Gastrocnemius medialis (tissue), 4 donors: ENCODE measurements around the gene PRKCH.

Source experiments
- POLR2A ChIP-seq, 2 donors: fragments of 450-650 bp; IDR thresholded peaks; one replicate each; pipeline ENCODE4 v1.6.1; 2017; ENCODE audit warnings: antibody characterized with exemption in 2 of 2, mild to moderate bottlenecking in 2 of 2, moderate library complexity in 2 of 2
- TF ChIP-seq, protein P1 (sequence below), 5 experiments: fragments of 450-650 bp in 3 of 5; fragments of 200-600 bp in 2 of 5; sonication (generic) in 2 of 5; IDR thresholded peaks in 4 of 5; conservative IDR thresholded peaks in 1 of 5; 1 replicate in 4 of 5; 2 replicates in 1 of 5; pipeline ENCODE4 v1.5.1; 2016 to 2019; ENCODE audit warnings: antibody characterized with exemption in 5 of 5, mild to moderate bottlenecking in 3 of 5, moderate library complexity in 3 of 5

DNA sequence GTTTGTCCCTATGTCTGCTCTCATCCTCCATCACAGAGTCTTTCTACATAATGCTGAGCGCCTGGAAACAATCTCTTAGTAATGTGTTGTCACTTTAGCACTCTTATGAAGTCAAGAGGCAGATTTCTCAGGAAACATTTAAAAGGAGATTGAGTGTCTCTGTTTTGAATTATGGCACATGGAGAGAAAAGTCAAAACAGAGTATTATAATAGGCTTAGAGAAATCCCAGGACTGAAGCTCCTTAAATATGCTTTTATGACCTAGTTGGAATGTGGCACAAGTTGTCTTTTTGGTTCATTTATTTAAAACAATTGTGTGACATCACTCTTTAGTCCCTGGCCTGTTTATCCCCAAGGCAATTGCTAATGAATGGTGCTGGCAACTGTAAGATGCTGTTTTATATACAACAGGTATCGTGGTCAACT, 256.1 kb downstream of the PRKCH start:
- TF ChIP-seq, protein P1, sequence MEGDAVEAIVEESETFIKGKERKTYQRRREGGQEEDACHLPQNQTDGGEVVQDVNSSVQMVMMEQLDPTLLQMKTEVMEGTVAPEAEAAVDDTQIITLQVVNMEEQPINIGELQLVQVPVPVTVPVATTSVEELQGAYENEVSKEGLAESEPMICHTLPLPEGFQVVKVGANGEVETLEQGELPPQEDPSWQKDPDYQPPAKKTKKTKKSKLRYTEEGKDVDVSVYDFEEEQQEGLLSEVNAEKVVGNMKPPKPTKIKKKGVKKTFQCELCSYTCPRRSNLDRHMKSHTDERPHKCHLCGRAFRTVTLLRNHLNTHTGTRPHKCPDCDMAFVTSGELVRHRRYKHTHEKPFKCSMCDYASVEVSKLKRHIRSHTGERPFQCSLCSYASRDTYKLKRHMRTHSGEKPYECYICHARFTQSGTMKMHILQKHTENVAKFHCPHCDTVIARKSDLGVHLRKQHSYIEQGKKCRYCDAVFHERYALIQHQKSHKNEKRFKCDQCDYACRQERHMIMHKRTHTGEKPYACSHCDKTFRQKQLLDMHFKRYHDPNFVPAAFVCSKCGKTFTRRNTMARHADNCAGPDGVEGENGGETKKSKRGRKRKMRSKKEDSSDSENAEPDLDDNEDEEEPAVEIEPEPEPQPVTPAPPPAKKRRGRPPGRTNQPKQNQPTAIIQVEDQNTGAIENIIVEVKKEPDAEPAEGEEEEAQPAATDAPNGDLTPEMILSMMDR (IDR thresholded peaks at IDR 0.05 in 4 of 5, conservative IDR thresholded peaks at IDR 0.05 in 1 of 5) = no peak
- TF ChIP-seq POLR2A (IDR thresholded peaks at IDR 0.05) = no peak
